ENCODE results near the gene COPZ1. TPM values are rescaled to one million over a fixed set of nuclear protein-coding genes. Genes with fewer than 3 reads are reported as not detected.

Gene COPZ1
- polyA plus RNA-seq, 1 donor from 2014 or later = 135 TPM

- Mint-ChIP-seq H3K9me3 (no peaks in the 10 kb centered on the region), H3K4me1 (peaks cover 15 to 16% (median 15%) of the 10 kb centered on the region in 3 donors), H3K27me3 (no peaks in the 10 kb centered on the region), H3K4me3 (no peak overlapping the region), H3K36me3 (no peaks in the 10 kb centered on the region), H3K27ac (no peak overlapping the region)
Measured at GRCh38 chr12:54393207-54393609, 68.3 kb downstream of the COPZ1 start.

GRCh38 chr12:54393743-54394142, 68.8 kb downstream of the COPZ1 start:
- no peaks in the 10 kb centered on the region for H3K9me3 Mint-ChIP-seq
- peaks cover 15 to 16% (median 15%) of the 10 kb centered on the region in 3 donors for H3K4me1 Mint-ChIP-seq
- no peaks in the 10 kb centered on the region for H3K36me3 Mint-ChIP-seq
- peak overlapping the region in 1 of 4 donors; percentile 83 for H3K4me3 Mint-ChIP-seq
- H3K27me3 Mint-ChIP-seq = no peaks in the 10 kb centered on the region
- H3K27ac Mint-ChIP-seq = peak overlapping the region in 1 of 3 donors; percentile 31

GRCh38 chr12:54394281-54394719, 69.4 kb downstream of the COPZ1 start:
- peak overlapping the region in 1 of 4 donors; percentile 83 for H3K4me3 Mint-ChIP-seq
- H3K36me3 Mint-ChIP-seq = no peaks in the 10 kb centered on the region
- H3K27ac Mint-ChIP-seq = peak overlapping the region in 1 of 3 donors; percentile 31
- no peaks in the 10 kb centered on the region for H3K27me3 Mint-ChIP-seq
- peaks cover 15 to 16% (median 15%) of the 10 kb centered on the region in 3 donors for H3K4me1 Mint-ChIP-seq
- no peaks in the 10 kb centered on the region for H3K9me3 Mint-ChIP-seq

GRCh38 chr12:54394986-54395385, 70.1 kb downstream of the COPZ1 start:
- H3K4me1 Mint-ChIP-seq = peaks cover 10 to 11% (median 11%) of the 10 kb centered on the region in 3 donors
- no peak overlapping the region for H3K4me3 Mint-ChIP-seq
- no peak overlapping the region for H3K27ac Mint-ChIP-seq
- H3K9me3 Mint-ChIP-seq = no peaks in the 10 kb centered on the region
- H3K36me3 Mint-ChIP-seq = no peaks in the 10 kb centered on the region
- no peaks in the 10 kb centered on the region for H3K27me3 Mint-ChIP-seq

- no peaks in the 10 kb centered on the region for H3K36me3 Mint-ChIP-seq
Measured at GRCh38 chr12:54395545-54395944, 70.6 kb downstream of the COPZ1 start.

GRCh38 chr12:54397157-54397556, 72.2 kb downstream of the COPZ1 start:
- Mint-ChIP-seq H3K36me3 (no peaks in the 10 kb centered on the region), H3K4me1 (peaks cover 6 to 7% (median 7%) of the 10 kb centered on the region in 3 donors), H3K9me3 (no peaks in the 10 kb centered on the region), H3K27ac (no peak overlapping the region), H3K4me3 (no peak overlapping the region), H3K27me3 (peaks cover 3% of the 10 kb centered on the region)

More at GRCh38 chr12:54395545-54395944, 70.6 kb downstream of the COPZ1 start:
- no peak overlapping the region for H3K27ac Mint-ChIP-seq
- H3K27me3 Mint-ChIP-seq = no peaks in the 10 kb centered on the region
- peaks cover 10 to 11% (median 10%) of the 10 kb centered on the region in 3 donors for H3K4me1 Mint-ChIP-seq
- H3K4me3 Mint-ChIP-seq = no peak overlapping the region
- no peaks in the 10 kb centered on the region for H3K9me3 Mint-ChIP-seq

- Mint-ChIP-seq H3K4me3 (no peak overlapping the region), H3K9me3 (no peaks in the 10 kb centered on the region), H3K4me1 (peaks cover 6 to 7% (median 7%) of the 10 kb centered on the region in 3 donors), H3K27me3 (peaks cover 3% of the 10 kb centered on the region), H3K27ac (no peak overlapping the region), H3K36me3 (no peaks in the 10 kb centered on the region)
Measured at GRCh38 chr12:54398218-54398617, 73.3 kb downstream of the COPZ1 start.

- peaks cover 3% of the 10 kb centered on the region for H3K27me3 Mint-ChIP-seq
- peaks cover under 1 to 4% (median under 1%) of the 10 kb centered on the region in 3 donors for H3K4me1 Mint-ChIP-seq
- H3K9me3 Mint-ChIP-seq = no peaks in the 10 kb centered on the region
- no peak overlapping the region for H3K4me3 Mint-ChIP-seq
- H3K27ac Mint-ChIP-seq = no peak overlapping the region
- no peaks in the 10 kb centered on the region for H3K36me3 Mint-ChIP-seq
Measured at GRCh38 chr12:54398995-54399793, 74.3 kb downstream of the COPZ1 start.

GRCh38 chr12:54401119-54401518, 76.2 kb downstream of the COPZ1 start:
- peaks cover 0 to 4% (median 3%) of the 10 kb centered on the region in 3 donors for H3K4me1 Mint-ChIP-seq
- peaks cover 3% of the 10 kb centered on the region for H3K27me3 Mint-ChIP-seq
- H3K4me3 Mint-ChIP-seq = no peak overlapping the region
- no peaks in the 10 kb centered on the region for H3K36me3 Mint-ChIP-seq
- no peaks in the 10 kb centered on the region for H3K9me3 Mint-ChIP-seq
- H3K27ac Mint-ChIP-seq = no peak overlapping the region

Other genes starting within 250 kb of the COPZ1 start
- gene SMUG1, start 136.1 kb upstream of the COPZ1 start, polyA plus RNA-seq = 32.3 TPM
- gene CBX5, start 45.0 kb upstream of the COPZ1 start, polyA plus RNA-seq = 20.6 TPM
- 748 TPM for gene HNRNPA1, start 44.4 kb upstream of the COPZ1 start, polyA plus RNA-seq
- gene NFE2, start 24.1 kb upstream of the COPZ1 start, polyA plus RNA-seq = 0.44 TPM
- gene GPR84, start 39.4 kb downstream of the COPZ1 start, polyA plus RNA-seq = not detected
- gene ZNF385A, start 59.6 kb downstream of the COPZ1 start, polyA plus RNA-seq = 4.2 TPM
- gene ITGA5, start 94.1 kb downstream of the COPZ1 start, polyA plus RNA-seq = 1.6 TPM
- 17.5 TPM for gene GTSF1, start 148.5 kb downstream of the COPZ1 start, polyA plus RNA-seq
- gene NCKAP1L, start 172.6 kb downstream of the COPZ1 start, polyA plus RNA-seq = 105 TPM
- 0.06 TPM for gene PDE1B, start 224.5 kb downstream of the COPZ1 start, polyA plus RNA-seq

All from IgD-negative memory B cell (primary cell).